ENCODE measurements around the gene INPP4B.
A peak's percentile ranks its signal among the peaks of the same experiment; 100 is the strongest.
"Not testable (repeated sequence)": the region's sequence is repeated elsewhere in the genome, so short reads cannot be mapped to it uniquely, and the experiment has no call there.

Gene INPP4B

GRCh38 chr4:142530728-142531127 is 315.4 kb downstream of the INPP4B start:
- no peak for DNase-seq

DNA sequence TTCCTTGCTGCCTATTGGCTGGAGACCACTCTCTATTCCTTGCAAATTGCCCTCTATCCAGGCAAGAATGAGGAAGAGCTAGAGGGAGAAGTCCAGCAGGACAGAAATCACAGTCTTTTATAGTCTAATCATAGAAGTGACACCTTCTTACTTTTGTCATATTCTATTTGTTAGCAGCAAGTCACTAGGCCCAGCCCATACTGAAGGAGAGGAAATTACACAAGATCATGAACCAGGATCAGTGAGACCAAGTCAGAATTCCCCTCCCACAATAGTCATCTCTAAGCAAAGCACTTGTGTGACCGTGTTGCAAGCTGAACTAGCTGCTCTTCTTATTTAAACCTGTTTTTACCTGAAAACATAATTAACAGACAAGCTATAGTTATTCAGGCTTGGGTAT is 317.7 kb downstream of the INPP4B start:
- no peak for DNase-seq

DNA sequence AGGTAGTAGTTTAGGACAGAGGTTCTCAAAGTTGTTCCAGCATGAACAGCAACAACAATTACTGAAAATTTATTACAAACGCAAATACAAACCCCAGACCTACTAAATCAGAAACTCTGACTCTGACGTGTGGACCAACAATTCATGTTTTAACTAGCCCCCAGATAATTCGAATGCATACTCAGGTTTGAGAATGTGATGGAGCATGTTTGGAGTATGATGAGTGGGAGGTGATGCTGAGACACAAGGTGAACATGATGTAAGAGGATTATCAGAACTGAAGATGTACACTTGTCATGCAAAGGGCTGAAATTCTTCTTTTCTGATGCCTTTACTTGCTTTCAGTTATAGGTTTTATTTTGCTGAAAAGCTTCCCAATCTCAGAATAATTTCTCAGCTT is 323.0 kb downstream of the INPP4B start:
- no peak for DNase-seq

DNA sequence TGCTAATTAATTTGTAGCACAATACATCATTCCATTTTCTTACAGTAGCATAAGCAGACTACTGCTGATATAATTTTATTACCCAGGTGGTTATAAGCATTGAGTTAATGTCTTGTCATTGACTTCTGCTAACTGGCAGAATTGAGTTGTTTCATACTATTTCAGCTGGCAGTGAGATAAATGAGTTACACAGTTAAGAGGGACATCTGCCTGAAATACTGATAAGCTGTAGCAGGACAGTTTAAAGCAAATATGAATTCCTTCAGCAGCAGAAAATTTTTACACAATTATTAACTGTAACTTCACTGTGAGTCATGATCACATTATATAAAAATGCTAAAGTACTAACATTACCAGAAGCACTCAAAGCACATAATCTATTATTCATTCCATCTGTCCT is 326.8 kb downstream of the INPP4B start:
- no peak for DNase-seq

DNA sequence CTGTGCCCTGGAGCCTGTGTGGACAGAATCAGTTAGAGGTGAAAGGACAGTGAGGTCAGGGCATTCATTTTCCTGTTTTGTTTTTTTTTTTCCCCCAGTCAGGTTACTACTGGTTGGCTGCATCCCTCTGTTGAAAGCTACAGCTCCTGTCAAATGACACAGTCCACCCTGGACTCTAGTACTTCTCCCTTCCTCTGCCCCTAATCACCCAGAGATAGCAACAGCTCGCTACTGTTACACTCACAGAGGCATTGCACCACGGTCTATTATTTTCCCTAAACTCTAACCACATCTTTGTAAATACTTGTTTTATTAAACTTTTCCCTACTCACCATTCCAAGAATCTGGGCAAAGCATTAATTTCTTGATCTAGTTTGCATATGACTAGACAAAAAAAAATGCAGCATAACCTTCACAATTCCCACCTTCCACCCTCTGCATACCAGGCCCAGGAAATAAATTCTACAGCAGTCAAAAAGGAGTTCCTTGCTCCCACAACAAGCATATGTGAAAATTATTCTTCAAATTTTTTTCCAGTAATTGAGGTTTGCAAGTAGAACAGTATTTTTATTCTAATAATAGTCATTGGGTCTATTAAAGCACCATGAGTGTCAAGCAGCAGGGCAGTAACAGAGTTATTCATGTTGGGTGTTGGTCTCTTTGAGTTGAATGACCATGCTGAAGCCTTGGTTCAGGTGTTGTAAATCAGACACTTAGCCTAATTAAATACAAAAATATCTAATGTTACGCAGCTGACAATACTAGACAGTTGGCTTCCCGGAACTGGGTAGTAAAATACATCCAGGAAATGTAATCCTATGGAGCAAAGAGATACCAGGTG is 329.2 kb downstream of the INPP4B start:
- no peak for DNase-seq

- DNase-seq: no peak
These were observed 333.9 kb downstream of the INPP4B start for GRCh38 chr4:142512161-142512560.

- DNase-seq: no peak
These were observed 336.2 kb downstream of the INPP4B start for GRCh38 chr4:142509881-142510280.

DNA sequence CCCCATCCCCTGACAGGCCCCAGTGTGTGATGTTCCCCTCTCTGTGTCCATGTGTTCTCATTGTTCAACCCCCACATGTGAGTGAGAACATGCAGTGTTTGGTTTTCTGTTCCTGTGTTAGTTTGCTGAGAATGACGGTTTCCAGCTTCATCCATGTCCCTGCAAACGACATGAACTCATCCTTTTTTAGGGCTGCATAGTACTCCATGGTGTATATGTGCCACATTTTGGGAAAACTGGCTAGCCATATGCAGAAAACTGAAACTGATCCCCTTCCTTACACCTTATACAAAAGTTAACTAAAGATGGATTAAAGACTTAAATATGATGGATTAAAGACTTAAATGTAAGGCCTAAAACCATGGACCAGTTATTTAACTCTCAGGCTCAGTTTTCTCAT is 336.7 kb downstream of the INPP4B start:
- not testable (repeated sequence) for DNase-seq

GRCh38 chr4:142500966-142501365 is 345.1 kb downstream of the INPP4B start:
- no peak for DNase-seq

DNA sequence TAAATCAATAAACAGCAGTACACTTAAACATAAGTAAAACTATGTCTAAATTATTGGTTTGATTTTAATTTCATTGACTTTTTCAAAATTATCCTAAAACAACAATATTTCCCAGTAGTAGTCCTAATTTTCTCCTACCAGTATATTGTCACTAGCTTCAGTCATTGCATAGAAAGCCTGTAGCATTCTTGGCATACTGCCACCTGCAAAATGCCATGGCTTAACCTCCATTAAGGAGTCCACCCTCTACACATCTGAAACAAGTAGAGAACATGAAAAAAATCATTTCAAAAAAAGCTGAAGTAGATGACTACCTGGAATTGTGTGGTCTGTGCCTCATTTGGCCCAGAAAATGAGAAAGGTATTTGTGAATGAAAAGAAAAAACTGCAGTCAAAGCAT is 348.5 kb downstream of the INPP4B start:
- no peak for DNase-seq

DNA sequence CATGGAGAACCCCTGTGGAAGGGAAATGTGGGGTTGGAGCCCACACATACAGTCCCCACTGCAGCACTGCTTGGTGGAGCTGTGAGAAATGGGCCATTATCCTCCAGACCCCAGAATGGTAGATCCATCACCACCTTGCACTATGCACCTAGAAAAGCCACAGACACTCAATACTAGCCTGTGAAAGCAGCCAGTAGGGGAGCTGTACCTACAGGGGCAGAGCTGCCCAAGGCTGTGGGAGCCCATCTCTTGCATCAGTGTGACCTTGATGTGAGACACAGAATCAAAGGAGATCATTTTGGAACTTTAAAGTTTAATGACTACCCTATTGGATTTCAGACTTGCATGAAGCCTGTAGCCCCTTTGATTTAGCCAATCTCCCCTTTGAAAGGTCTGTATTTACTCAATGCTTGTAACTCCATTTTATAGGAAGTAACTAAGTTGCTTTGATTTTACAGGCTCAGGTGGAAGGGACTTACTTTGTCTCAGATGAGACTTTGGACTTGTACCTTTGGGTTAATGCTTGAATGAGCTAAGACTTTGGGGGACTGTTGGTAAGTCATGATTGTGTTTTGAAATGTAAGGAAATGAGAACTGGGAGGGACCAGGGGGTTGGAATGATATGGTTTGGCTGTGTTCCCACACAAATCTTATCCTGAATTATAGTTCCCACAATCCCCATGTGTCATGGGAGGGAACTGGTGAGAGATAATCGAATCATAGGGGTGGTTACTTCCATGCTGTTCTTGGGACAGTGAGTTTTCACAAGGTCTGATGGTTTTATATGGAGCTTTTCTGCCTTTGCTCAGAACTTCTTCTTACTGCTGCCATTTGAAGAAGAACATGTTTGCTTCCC is 352.6 kb downstream of the INPP4B start:
- no peak for DNase-seq

DNA sequence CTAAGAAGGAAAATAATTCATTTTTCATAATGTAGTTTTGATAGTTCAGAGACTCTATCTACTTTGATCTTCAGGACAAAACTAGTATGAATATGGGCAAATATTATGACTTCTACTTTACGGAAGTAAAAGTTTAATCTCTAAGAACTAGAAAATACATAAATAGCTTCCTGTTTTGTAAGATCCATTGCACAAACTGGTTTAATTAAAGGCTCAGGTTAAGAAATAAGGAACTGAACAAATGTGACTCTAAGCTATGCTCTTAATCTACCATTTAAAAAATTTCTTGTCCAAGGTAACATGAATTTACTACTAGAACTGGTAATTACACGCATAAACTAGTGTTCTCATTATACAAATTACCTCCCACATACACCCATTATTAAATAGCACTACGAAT is 360.6 kb downstream of the INPP4B start:
- no peak for DNase-seq

DNA sequence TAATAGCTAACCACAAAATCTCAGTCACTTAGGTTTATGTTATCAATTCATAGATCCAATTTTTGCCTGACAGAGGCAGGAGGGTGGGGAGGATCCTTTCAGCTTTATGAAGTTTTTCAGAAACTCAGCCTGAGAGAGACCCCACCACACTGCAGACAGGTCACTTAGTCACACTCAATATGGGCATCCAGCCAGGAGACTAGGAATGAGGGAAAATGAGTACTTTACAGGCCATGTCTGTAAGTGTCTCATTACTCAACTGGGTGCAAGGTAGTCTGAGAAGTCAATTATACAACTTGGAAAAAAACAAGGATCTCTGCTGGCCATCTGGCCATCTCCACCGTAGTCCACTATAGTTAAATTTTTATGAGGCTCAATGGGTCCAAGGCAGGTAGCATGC is 365.9 kb downstream of the INPP4B start:
- no peak for DNase-seq

- no peak for DNase-seq
These were observed 370.4 kb downstream of the INPP4B start for GRCh38 chr4:142475663-142476062.

DNA sequence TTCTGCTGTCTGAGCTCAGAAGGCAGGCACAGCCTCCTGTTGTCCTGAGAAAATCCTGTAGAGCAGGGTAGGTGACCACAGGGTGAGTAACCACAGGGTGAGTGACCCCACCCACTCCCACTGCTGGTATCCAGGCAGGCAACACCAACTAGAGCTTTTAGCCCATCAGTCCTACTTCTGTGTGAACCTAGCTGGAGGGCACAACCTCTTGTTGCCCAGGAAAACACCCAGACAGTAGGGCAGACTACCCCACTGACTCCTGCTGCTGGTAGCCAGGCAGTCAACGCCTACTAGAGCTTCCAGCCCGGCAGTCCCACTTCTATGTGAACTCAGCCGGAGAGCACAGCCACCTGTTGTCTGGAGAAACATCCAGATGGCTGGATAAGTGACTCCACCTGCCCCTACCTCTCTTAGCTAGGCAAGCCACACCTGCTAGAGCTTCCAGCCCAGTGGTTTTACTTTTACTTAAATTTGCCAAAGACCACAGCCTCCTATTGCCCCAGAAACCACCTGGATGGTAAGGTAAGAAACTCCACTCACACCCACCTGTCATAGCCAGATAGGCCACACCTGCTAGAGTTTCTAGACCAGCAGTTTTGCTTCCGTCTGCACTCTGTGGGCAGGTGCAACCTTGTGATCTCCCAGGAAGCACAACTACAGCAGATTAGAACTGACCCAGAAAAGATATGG is 371.6 kb downstream of the INPP4B start:
- peak; percentile 50 for DNase-seq

GRCh38 chr4:142473960-142474338 is 372.2 kb downstream of the INPP4B start:
- no peak for DNase-seq

DNA sequence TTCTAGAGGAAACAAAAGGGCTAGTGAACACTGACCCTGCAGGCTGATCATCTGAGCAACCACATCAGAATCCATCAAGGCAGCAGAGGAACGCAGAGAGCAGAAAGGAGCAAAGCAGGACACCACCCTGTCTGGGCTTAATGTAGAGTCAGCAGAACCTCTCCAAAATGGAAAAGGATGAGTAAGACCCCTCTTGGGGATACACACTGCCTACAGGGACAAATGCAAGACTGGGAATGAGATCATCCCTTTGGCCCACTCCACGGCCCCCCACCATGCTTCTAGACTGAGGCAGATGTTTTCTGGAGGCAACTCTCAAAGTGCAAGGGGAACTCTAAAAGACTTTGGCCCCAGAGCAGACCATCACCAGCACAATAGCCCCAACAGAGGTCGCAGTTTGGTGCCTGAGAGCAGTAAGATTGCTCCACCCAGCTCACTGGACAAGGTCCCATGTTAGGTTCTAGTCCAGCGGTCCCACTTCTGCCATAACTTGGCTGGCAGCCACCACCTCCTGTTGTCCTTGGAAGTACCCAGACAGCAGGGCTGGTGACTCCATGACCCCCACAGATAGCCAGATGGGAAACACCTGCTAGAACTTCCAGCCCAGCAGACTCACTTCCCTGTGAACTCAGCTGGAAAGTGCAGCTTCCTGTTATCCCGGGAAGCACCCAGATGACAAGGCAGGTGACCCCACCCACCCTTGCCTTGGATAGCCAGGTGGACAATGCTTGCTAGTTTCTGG is 372.7 kb downstream of the INPP4B start:
- DNase-seq: no peak

DNA sequence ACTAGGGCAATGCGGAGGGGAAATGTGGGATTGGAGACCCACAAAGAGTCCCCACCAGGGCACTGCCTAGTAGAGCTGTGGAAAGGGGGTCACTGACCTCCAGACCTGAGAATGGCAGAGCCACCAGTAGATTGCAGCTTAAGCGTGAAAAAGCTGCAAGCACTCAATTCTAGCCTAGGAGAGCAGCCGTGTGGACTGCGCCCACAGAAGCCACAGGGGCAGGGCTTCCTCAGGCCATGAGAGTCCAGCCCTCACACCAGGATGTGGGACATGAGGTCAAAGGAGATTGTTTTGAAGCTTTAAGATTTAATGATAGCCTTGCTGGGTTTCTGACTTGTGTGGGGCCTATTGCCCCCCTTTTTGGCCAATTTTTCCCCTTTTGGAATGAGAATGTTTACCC is 379.0 kb downstream of the INPP4B start:
- no peak for DNase-seq

DNA sequence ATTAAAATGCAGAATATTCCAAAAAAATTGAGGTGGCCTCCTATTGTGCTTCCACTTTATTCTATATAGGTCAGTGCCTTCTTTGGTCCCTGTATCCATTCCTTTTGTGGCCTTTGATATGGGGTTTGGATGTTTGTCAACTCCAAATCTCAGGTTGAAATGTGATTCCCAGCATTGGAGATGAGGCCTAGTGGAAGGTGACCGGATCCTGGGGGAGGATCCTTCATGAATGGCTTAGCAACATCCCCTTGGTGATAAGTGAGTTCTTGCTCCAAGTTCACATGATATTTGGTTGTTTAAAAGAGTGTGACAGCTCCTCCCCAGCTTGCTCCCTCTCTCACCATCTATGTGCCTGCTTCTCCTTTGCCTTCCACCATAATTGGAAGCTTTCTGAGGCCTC is 380.6 kb downstream of the INPP4B start:
- no peak for DNase-seq

DNA sequence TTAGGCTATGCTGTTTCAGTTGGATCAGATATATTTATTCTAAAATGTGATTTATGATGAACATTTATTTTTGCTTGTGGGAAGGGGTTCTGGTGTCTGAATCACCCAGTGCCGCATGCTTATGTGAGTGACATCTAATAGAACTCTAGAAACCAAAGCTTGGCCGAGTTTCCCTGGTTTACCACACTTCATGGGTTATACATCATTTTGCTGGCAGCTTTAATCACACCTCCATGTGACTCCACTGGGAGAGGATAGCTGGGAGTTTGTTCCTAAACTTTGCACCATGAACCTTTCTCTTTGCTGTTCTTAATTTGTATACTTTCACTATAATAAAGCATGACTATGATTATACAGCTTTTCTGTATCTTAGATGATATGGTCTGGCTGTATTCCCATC is 382.9 kb downstream of the INPP4B start:
- DNase-seq: no peak

DNA sequence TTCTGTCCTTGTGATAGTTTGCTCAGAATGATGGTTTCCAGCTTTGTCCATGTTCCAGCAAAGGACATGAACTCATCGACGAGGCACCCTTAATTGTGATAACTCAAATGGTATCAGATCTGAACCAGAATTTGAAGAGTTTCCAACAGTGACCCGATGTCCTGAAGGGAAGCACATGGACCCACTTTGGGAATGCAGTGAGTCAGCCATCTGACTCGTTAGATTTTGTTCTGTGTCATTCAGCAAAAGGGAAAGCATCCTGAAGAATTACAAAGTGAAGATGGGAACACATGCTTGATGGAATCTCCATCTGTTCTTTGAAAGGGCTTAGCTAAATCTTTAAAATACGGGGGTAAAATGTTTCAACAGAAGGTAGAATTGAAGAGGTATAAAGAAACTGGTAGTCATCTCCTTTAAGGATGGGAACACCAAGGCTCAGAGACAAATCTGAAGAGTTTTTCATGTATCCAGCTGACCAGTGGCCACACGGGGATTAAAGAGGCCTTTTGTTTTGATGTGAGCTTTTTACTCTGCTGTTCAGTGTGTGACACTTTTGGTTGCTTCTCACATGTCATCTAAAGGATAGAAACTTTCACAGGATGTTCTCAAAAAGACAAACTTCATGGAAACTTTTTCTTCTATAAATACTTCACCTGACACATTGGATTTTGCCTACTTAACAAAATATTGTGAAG is 393.8 kb downstream of the INPP4B start:
- DNase-seq: no peak

DNA sequence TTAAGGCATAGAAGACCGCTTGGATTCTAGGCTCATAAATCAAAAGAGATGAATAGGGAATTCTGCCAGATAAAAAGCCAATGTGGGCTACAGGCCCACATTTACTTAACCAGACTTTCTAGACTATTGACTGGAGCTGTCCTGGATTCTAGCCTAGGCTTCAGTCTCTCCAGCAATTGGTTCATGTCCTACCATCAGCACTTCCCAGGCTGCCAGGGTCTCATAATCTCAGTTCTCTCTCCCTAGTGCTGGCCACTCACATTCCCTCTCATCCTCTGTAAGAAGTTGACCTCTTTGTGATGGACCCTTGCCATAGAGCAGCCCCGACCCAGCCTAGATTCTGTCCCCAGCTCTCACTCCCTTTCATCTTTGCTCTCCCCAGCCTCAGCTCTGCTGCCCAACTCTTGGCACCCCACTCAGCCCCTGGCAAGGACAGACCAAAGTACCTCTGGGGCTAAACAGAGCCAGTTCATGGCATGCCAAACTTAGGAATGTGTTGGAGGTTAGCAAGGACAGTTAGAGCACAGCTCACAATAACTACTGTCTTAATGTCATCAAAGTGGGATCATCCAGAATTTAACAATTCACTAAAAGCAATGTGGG is 396.2 kb downstream of the INPP4B start:
- DNase-seq: no peak
